Esophagus muscularis mucosa (tissue), 3 donors: ENCODE measurements around the gene SH2D3C.

ENCODE experiments used
- CTCF ChIP-seq, 3 experiments: fragments of 200-600 bp in 2 of 3; fragments of 450-650 bp in 1 of 3; sonication (generic) in 2 of 3; IDR thresholded peaks; one replicate each; pipeline ENCODE4 v1.5.1; 2017 to 2019; ENCODE audit warnings: antibody characterized with exemption in 3 of 3, mild to moderate bottlenecking in 2 of 3, moderate library complexity in 1 of 3
- EP300 ChIP-seq: sonication (generic); formaldehyde crosslinking; IDR thresholded peaks from one replicate; pipeline ENCODE4 v1.6.1; 2017; ENCODE audit warnings: antibody characterized with exemption

GRCh38 chr9:127711831-127712274, 66.6 kb downstream of the SH2D3C start:
- no peak for TF ChIP-seq CTCF (IDR thresholded peaks at IDR 0.05)
- TF ChIP-seq EP300 = no peak
